Measurements from ENCODE around the gene OR1I1.
"Not testable (repeated sequence)": the region's sequence is repeated elsewhere in the genome, so short reads cannot be mapped to it uniquely, and the experiment has no call there.

Gene OR1I1

DNA sequence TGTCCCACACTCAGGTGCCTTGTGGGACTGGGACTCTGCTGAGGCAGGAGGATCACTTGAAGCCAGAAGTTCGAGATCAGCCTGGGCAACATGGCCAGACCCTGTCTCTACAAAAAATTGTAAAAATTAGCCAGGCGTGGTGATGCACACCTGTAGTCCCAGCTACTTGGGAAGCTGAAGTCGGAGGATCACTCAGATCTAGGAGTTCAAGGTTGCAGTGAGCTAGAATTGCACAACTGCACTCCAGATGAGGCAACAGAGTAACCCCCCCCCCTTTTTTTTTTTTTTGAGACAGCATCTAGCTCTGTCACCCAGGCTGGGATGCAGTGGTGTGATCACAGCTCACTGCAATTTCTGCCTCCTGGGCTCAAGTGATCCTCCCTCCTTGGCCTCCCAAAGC lies 14.2 kb downstream of the OR1I1 start:
- Histone ChIP-seq H3K27ac (no peak overlapping the region), H2AFZ (no peak overlapping the region), H3K9ac (no peak overlapping the region), H3K4me2 (ENCODE audit: low read length) (no peak overlapping the region), H3K9me3 (ENCODE audit: control insufficient read depth, low read length) (no peaks in the 10 kb centered on the region), H3K27me3 (ENCODE audit: control insufficient read depth, insufficient read depth, low read length) (no peaks in the 10 kb centered on the region), H3K4me3 (ENCODE audit: low read depth, low read length) (no peak overlapping the region), H3K79me2 (no peaks in the 10 kb centered on the region), H3K36me3 (ENCODE audit: control insufficient read depth, insufficient read depth, low read length) (no peaks in the 10 kb centered on the region), H3K4me1 (peaks cover 5% of the 10 kb centered on the region)
- TF ChIP-seq, protein P1, sequence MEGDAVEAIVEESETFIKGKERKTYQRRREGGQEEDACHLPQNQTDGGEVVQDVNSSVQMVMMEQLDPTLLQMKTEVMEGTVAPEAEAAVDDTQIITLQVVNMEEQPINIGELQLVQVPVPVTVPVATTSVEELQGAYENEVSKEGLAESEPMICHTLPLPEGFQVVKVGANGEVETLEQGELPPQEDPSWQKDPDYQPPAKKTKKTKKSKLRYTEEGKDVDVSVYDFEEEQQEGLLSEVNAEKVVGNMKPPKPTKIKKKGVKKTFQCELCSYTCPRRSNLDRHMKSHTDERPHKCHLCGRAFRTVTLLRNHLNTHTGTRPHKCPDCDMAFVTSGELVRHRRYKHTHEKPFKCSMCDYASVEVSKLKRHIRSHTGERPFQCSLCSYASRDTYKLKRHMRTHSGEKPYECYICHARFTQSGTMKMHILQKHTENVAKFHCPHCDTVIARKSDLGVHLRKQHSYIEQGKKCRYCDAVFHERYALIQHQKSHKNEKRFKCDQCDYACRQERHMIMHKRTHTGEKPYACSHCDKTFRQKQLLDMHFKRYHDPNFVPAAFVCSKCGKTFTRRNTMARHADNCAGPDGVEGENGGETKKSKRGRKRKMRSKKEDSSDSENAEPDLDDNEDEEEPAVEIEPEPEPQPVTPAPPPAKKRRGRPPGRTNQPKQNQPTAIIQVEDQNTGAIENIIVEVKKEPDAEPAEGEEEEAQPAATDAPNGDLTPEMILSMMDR (IDR thresholded peaks at IDR 0.05): no peak

DNA sequence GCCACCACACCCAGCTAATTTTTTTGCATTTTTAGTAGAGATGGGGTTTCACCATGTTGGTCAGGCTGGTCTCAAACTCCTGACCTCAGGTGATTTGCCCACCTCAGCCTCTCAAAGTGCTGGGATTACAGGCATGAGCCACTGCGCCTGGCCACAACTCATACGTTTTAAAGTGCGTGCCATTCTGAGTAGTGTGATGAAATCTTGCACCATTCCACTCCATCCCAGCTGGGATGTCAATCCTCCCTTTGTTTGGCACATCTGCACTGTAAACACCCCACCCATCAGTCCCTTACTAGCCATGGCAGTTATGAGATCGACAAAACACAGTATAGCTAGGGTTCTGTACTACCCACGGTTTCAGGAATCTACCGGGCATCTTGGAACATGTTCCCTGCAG lies 16.0 kb downstream of the OR1I1 start:
- H3K9ac ChIP-seq, H3K4me1 ChIP-seq: not testable (repeated sequence)

DNA sequence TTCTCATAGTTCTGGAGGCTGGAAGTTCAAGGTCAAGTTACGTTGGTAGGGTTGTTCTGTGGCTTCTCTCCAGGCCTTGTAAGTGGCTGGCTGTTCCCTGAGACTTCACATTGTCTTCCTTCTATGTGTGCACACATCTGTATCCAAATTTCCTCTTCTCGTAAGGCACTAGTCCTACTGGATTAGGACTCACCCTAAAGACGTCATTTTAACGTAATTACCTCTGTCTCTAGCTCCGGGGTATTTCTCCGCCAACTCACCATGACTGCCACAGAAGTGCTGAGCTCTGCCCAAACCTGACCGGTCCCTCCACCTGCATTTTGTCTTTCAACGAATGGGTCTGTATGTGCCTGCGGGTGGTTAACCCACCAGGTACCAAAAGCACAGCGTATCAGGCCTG lies 16.4 kb downstream of the OR1I1 start:
- Histone ChIP-seq H3K9ac (no peak overlapping the region), H3K4me3 (ENCODE audit: low read depth, low read length) (no peak overlapping the region), H3K4me2 (ENCODE audit: low read length) (no peak overlapping the region), H3K27ac (no peak overlapping the region), H2AFZ (no peak overlapping the region), H3K27me3 (ENCODE audit: control insufficient read depth, insufficient read depth, low read length) (no peaks in the 10 kb centered on the region), H3K79me2 (no peaks in the 10 kb centered on the region), H3K36me3 (ENCODE audit: control insufficient read depth, insufficient read depth, low read length) (no peaks in the 10 kb centered on the region), H3K4me1 (no peaks in the 10 kb centered on the region), H3K9me3 (ENCODE audit: control insufficient read depth, low read length) (no peaks in the 10 kb centered on the region)
- TF ChIP-seq, protein P1 (IDR thresholded peaks at IDR 0.05): no peak

More for the DNA sequence above, 16.0 kb downstream of the OR1I1 start:
- H2AFZ ChIP-seq; H3K36me3 ChIP-seq (ENCODE audit: control insufficient read depth, insufficient read depth, low read length); H3K79me2 ChIP-seq; H3K4me2 ChIP-seq (ENCODE audit: low read length); H3K27ac ChIP-seq; H3K9me3 ChIP-seq (ENCODE audit: control insufficient read depth, low read length); H3K4me3 ChIP-seq (ENCODE audit: low read depth, low read length); H3K27me3 ChIP-seq (ENCODE audit: control insufficient read depth, insufficient read depth, low read length): not testable (repeated sequence)

DNA sequence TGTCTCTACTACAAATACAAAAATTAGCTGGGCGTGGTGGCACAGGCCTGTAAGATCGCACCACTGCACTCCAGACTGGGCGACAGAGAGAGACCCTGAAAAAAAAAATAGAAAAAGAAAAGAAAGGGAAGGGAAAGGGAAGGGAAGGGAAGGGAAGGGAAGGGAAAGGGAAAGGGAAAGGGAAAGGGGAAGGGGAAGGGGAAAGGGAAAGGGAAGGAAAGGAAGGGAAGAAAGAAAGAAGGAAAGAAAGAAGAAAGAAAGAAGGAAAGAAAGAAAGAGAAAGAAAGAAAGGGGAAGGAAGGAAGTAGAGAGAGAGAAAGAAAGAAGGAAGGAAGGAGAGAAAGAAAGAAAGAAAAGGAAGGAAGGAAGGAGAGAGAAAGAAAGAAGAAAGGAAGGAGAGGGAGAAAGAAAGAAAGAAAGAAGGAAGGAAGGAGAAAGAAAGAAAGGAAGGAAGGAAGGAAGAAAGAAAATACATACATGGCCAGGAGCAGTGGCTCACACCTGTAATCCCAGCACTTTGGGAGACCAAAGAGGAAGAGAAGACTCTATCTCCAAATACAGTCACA lies 17.1 kb downstream of the OR1I1 start:
- Histone ChIP-seq H3K9ac (no peak overlapping the region), H3K4me2 (ENCODE audit: low read length) (no peak overlapping the region), H3K27ac (no peak overlapping the region), H3K4me1 (no peaks in the 10 kb centered on the region), H2AFZ (no peak overlapping the region), H3K36me3 (ENCODE audit: control insufficient read depth, insufficient read depth, low read length) (no peaks in the 10 kb centered on the region), H3K79me2 (no peaks in the 10 kb centered on the region), H3K9me3 (ENCODE audit: control insufficient read depth, low read length) (no peaks in the 10 kb centered on the region), H3K4me3 (ENCODE audit: low read depth, low read length) (no peak overlapping the region), H3K27me3 (ENCODE audit: control insufficient read depth, insufficient read depth, low read length) (no peaks in the 10 kb centered on the region)
- TF ChIP-seq, protein P1 (IDR thresholded peaks at IDR 0.05): no peak

DNA sequence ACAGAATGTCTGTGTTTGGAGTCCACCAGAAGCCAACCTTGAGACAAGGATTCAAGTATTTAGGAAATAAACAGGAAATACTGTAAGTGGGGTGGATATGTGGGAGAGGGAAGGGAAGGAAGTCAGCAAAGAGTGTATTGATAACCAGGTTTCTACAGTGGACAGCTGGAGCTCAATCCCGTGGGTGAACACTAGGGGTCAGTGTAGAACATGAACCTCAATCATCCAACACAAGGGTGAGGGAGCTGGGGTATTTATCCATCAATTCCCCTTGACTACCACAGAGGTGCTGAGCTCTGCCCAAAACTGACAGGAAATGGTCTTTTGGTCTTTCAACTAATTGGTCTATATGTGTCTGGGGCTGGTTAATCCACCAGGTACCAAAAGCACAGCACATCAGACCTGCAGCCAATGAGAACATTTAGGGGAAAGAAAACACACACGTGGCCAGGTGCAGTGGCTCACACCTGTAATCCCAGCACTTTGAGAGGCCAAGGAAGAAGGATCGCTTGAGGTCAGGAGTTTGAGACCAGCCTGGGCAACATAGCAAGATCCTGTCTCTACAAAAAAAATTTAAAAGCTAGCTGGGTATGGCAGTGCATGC lies 19.6 kb downstream of the OR1I1 start:
- no peak overlapping the region for H3K4me3 ChIP-seq (ENCODE audit: low read depth, low read length)
- no peaks in the 10 kb centered on the region for H3K9me3 ChIP-seq (ENCODE audit: control insufficient read depth, low read length)
- H3K27me3 ChIP-seq (ENCODE audit: control insufficient read depth, insufficient read depth, low read length): no peaks in the 10 kb centered on the region
- H3K4me2 ChIP-seq (ENCODE audit: low read length): no peak overlapping the region
- no peak overlapping the region for H3K27ac ChIP-seq
- no peak overlapping the region for H3K9ac ChIP-seq
- H2AFZ ChIP-seq: no peak overlapping the region
- H3K79me2 ChIP-seq: no peaks in the 10 kb centered on the region
- no peaks in the 10 kb centered on the region for H3K4me1 ChIP-seq
- TF ChIP-seq, protein P1 (IDR thresholded peaks at IDR 0.05): peak; percentile 35
- no peaks in the 10 kb centered on the region for H3K36me3 ChIP-seq (ENCODE audit: control insufficient read depth, insufficient read depth, low read length)

All from parathyroid adenoma (tissue), 2 donors.